Measurements from ENCODE around the gene FALEC.

Gene FALEC

GRCh38 chr1:150536836-150537731 lies 21.5 kb downstream of the FALEC start:
- ChIA-PET POLR2A (interaction anchor here (1.7 to 2.6 kb wide), 2 partner anchors 21 to 92 kb away, joined by 7 to 8 read pairs; partner anchors contain the start of genes ENSA and FALEC), CTCF (interaction anchor here (0.7 to 2.0 kb wide), 6 partner anchors 8 to 264 kb away, joined by 3 to 7 read pairs (median 3); partner anchors contain the start of gene FALEC)
- no peak for TF ChIP-seq SUZ12 (IDR thresholded peaks at IDR 0.05)
- no peak for TF ChIP-seq PKNOX1 (IDR thresholded peaks at IDR 0.05)
- TF ChIP-seq SP1 (IDR thresholded peaks at IDR 0.05): no peak
- no peak for TF ChIP-seq FOXK2 (IDR thresholded peaks at IDR 0.05)
- no peak for TF ChIP-seq NFRKB (IDR thresholded peaks at IDR 0.05)
- no peak for TF ChIP-seq ZNF384 (IDR thresholded peaks at IDR 0.05)
- TF ChIP-seq L3MBTL2 (conservative IDR thresholded peaks at IDR 0.05): no peak
- no peak for TF ChIP-seq LEF1 (IDR thresholded peaks at IDR 0.05; ENCODE audit: borderline replicate concordance)
- DNase-seq (ENCODE audit: extremely low spot score): no peak

- no peak for DNase-seq (ENCODE audit: extremely low spot score)
- TF ChIP-seq ELF4 (IDR thresholded peaks at IDR 0.05) (no peak), HDGF (IDR thresholded peaks at IDR 0.05; ENCODE audit: borderline replicate concordance) (no peak), L3MBTL2 (conservative IDR thresholded peaks at IDR 0.05) (no peak)
- CTCF ChIA-PET: interaction anchor here (0.7 to 2.0 kb wide), 7 partner anchors 9 to 265 kb away, joined by 3 to 7 read pairs (median 3); no protein-coding TSS in a partner anchor
- POLR2A ChIA-PET: interaction anchor here (0.6 to 2.6 kb wide), 4 partner anchors 22 to 91 kb away, joined by 3 to 8 read pairs (median 6); partner anchors contain the start of genes ENSA and FALEC
These were observed 22.5 kb downstream of the FALEC start for GRCh38 chr1:150537732-150538684.

- TF ChIP-seq FOXA1 (IDR thresholded peaks at IDR 0.05) (no peak), BHLHE40 (IDR thresholded peaks at IDR 0.05; ENCODE audit: borderline replicate concordance) (no peak), SP1 (IDR thresholded peaks at IDR 0.05) (no peak), TARDBP (IDR thresholded peaks at IDR 0.05) (no peak), SUZ12 (IDR thresholded peaks at IDR 0.05) (no peak), ZNF384 (IDR thresholded peaks at IDR 0.05) (no peak), PKNOX1 (IDR thresholded peaks at IDR 0.05) (no peak), ARNT (IDR thresholded peaks at IDR 0.05) (no peak), FOXK2 (IDR thresholded peaks at IDR 0.05) (no peak), HDGF (IDR thresholded peaks at IDR 0.05; ENCODE audit: borderline replicate concordance) (no peak)
- POLR2A ChIA-PET: interaction anchor here (1.4 to 1.6 kb wide), 2 partner anchors 27 to 85 kb away, joined by 4 to 5 read pairs; partner anchors contain the start of gene ENSA
- no peak for DNase-seq (ENCODE audit: extremely low spot score)
- CTCF ChIA-PET: interaction anchor here (0.6 to 1.6 kb wide), 4 partner anchors 17 to 945 kb away, joined by 3 to 5 read pairs (median 3); no protein-coding TSS in a partner anchor
These were observed 28.1 kb downstream of the FALEC start for GRCh38 chr1:150543500-150544143.

- TF ChIP-seq ELF4 (IDR thresholded peaks at IDR 0.05): no peak
- TF ChIP-seq ZNF384 (IDR thresholded peaks at IDR 0.05): no peak
- no peak for TF ChIP-seq HDGF (IDR thresholded peaks at IDR 0.05; ENCODE audit: borderline replicate concordance)
- TF ChIP-seq ARNT (IDR thresholded peaks at IDR 0.05): no peak
- TF ChIP-seq SP1 (IDR thresholded peaks at IDR 0.05): no peak
- TF ChIP-seq CTBP1 (IDR thresholded peaks at IDR 0.05; ENCODE audit: borderline replicate concordance): no peak
- TF ChIP-seq BHLHE40 (IDR thresholded peaks at IDR 0.05; ENCODE audit: borderline replicate concordance): no peak
- no peak for TF ChIP-seq FOXA1 (IDR thresholded peaks at IDR 0.05)
- TF ChIP-seq TARDBP (IDR thresholded peaks at IDR 0.05): no peak
- no peak for TF ChIP-seq FOXK2 (IDR thresholded peaks at IDR 0.05)
- no peak for DNase-seq (ENCODE audit: extremely low spot score)
- ChIA-PET POLR2A (interaction anchor here (1.4 to 1.6 kb wide), 2 partner anchors 28 to 85 kb away, joined by 4 to 5 read pairs; partner anchors contain the start of gene ENSA), CTCF (interaction anchor here (0.6 to 1.6 kb wide), 5 partner anchors 11 to 944 kb away, joined by 3 to 11 read pairs (median 4); no protein-coding TSS in a partner anchor)
These were observed 28.7 kb downstream of the FALEC start for GRCh38 chr1:150544204-150544603.

- CTCF ChIA-PET: interaction anchor here (0.5 to 1.2 kb wide), 3 partner anchors 13 to 191 kb away, joined by 4 to 11 read pairs (median 4); no protein-coding TSS in a partner anchor
These were observed 30.0 kb downstream of the FALEC start for GRCh38 chr1:150545486-150546032.

More at GRCh38 chr1:150545486-150546032, 30.0 kb downstream of the FALEC start:
- no peak for TF ChIP-seq LEF1 (IDR thresholded peaks at IDR 0.05; ENCODE audit: borderline replicate concordance)
- TF ChIP-seq NFRKB (IDR thresholded peaks at IDR 0.05): no peak
- no peak for TF ChIP-seq ELF4 (IDR thresholded peaks at IDR 0.05)
- no peak for TF ChIP-seq SP1 (IDR thresholded peaks at IDR 0.05)
- TF ChIP-seq L3MBTL2 (conservative IDR thresholded peaks at IDR 0.05): no peak
- no peak for TF ChIP-seq FOXM1 (IDR thresholded peaks at IDR 0.05; ENCODE audit: borderline replicate concordance)
- TF ChIP-seq BHLHE40 (IDR thresholded peaks at IDR 0.05; ENCODE audit: borderline replicate concordance): no peak
- no peak for DNase-seq (ENCODE audit: extremely low spot score)
- POLR2A ChIA-PET: interaction anchor here (1.6 kb wide), 1 partner anchor 29 kb away, joined by 4 read pairs; no protein-coding TSS in a partner anchor
